ENCODE data around the gene OSBPL3.
A peak's percentile ranks its signal among the peaks of the same experiment; 100 is the strongest.
"Not testable (repeated sequence)": the region's sequence is repeated elsewhere in the genome, so short reads cannot be mapped to it uniquely, and the experiment has no call there.

Gene OSBPL3

DNA sequence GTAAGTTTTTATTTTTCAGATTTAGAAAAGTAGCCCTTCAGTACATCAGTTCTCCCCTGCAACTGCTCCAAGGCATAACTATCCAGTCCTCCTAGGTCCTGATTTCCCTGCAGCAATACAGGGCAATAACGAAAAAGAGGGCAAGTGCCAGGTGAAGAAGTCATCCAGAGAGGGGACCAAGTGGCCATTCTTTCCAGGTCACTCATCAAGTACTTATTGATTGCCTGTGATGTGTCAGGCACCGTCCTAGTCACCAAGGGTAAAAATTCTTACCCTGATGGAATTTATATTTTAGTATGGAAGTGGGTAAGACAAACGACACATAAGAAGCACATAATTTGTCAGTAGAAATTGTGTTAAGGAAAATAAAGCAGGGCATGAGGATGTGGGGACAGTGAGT, 155.6 kb downstream of the OSBPL3 start:
- no peak for DNase-seq

- no peak for DNase-seq
Measured at GRCh38 chr7:24821754-24822054, 158.3 kb downstream of the OSBPL3 start.

DNA sequence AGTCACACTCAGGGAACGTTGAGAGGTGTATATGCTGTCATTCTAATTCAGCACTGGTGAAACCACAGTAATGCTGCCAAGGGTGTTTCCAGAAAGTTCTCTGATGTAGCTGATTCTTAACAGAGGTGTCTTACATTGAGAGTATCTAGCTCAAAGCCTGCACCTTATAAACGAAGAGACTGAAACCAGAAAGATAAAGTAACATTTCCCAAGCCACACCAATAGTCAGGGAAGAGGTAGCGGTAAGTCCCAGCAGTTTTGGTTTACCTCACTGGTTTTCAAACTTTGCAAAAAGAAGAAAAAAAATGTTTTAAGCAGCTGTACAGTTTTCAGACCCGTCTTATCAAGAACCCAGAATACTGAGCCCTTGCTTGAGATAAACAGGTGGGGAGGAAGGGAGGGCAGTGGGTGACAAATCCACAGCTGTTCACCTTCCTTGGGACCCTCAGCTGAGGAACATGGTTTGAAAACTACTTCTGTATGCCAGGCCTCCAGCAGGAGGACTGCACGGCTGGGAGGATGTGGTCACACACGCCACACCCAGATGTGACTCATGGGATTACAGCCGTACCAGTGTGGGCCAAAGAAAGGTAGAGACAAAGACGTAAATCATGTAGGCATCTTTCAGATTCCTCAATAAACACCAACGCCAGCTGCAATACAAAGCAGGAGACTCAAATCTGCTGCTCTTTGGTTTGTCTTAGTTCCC, 158.8 kb downstream of the OSBPL3 start:
- DNase-seq = no peak

DNA sequence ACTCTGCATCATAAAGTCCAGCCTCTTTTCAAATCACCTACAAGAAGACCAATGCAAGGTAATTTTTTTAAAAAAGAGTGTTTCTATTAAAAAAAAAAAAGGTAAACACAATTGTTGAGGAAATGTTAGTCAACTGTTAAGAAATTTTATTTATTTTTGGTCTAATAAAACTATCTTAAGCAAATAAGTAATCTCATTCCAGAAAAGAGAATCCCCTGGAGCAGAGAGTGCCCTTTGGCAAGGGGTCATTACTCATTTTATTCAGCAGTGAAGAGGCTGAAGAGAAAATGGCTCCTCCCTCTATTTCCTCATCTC, 159.3 kb downstream of the OSBPL3 start:
- DNase-seq = no peak

GRCh38 chr7:24819916-24820689, 159.9 kb downstream of the OSBPL3 start:
- DNase-seq = peak; percentile 71

GRCh38 chr7:24817339-24817738, 162.6 kb downstream of the OSBPL3 start:
- no peak for DNase-seq

DNA sequence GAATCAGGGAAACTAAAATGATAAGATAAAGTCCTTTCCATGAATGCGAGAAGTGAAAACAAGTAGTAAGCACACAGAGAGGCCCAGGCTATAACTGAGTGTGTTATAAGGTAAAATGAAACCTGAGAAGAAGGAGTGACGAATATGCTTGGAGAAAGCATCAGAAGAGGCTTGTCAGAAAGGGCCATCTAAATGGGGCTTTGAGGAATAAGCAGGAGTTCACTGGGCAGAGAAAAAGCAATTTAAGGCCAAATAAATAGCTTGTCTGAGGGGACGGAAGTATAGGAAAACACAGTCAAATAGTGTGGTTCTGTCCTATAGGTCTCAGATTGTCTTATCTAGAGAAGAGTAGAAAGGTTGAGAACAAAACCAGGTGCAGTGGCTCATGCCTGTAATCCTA, 163.1 kb downstream of the OSBPL3 start:
- no peak for DNase-seq

- peak; percentile 59 for DNase-seq
Measured at GRCh38 chr7:24812305-24812945, 167.6 kb downstream of the OSBPL3 start.

DNA sequence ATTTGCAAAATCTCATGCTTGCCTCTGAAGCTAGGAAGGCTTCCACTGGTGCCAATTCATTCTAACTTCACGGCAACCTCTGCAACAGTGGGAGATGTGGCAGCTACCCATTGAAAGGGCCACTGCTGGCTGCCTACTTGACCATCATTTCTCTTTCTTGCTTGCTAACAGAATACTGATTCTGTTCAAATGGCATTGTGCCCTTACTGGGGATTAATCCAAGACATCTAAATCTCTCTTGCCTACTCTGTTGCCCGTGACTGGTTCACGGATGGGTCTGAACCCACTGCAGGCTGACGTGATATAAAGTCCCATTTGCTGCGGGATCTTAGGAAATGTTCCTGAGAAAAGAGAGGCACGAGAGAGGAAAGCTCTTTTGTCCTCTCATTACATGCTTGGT, 171.5 kb downstream of the OSBPL3 start:
- no peak for DNase-seq

GRCh38 chr7:24802300-24802699, 177.7 kb downstream of the OSBPL3 start:
- DNase-seq = no peak

DNA sequence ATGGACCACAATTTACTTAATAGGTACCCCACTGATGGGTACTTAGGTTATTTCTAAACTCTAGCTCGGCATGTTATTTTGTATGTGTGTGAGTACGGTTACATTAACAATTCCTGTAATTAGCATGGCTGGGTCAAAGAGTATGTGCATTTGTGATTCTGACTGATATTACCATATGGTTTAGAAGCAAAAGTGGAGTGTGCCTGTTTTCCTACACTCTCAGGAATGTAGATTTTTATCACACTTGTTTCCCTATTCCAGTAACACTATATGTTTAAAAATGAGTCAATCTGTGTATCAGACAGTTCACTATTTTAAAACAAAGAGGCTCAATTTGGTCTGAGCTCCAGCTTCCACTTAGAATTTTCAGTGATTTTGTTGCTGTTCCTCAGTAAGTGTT, 178.1 kb downstream of the OSBPL3 start:
- DNase-seq = no peak

- DNase-seq = no peak
Measured at GRCh38 chr7:24800667-24801066, 179.3 kb downstream of the OSBPL3 start.

- DNase-seq = no peak
Measured at GRCh38 chr7:24800073-24800472, 179.9 kb downstream of the OSBPL3 start.

- DNase-seq = no peak
Measured at GRCh38 chr7:24799506-24799905, 180.5 kb downstream of the OSBPL3 start.

DNA sequence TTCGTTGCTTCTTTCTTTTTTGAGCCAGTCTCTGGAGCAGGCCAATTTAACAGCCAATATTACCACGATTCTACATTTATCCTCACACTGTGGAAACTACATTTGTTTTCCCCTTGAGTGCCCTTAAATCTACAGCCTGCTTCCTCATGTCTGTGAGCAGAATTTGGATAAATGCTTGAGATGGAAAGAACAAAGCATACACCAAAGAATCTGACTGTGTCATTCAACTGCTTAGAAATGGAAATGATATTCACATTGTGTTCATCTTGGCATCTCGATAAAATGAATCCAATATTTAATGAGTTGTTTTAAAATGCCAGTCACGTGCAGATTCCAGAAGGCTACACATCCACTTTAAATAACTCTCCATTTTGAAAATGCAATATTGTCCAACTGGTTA, 181.7 kb downstream of the OSBPL3 start:
- DNase-seq = no peak

- DNase-seq = no peak
Measured at GRCh38 chr7:24797270-24797669, 182.7 kb downstream of the OSBPL3 start.

DNA sequence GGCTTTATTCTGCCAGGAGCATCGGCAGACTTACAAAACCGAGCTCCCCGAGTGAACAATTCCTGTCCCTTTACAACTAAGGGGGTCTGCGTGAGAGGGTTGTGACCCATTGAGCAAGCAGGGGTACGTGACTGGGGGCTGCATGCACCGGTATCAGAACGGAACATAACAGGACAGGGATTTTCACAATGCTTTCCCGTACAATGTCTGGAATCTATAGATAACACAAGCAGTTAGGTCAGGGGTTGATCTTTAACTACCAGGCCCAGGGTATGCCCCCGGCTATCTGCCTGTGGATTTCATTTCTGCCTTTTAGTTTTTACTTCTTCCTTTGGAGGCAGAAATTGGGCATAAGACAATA, 184.6 kb downstream of the OSBPL3 start:
- DNase-seq = no peak

DNA sequence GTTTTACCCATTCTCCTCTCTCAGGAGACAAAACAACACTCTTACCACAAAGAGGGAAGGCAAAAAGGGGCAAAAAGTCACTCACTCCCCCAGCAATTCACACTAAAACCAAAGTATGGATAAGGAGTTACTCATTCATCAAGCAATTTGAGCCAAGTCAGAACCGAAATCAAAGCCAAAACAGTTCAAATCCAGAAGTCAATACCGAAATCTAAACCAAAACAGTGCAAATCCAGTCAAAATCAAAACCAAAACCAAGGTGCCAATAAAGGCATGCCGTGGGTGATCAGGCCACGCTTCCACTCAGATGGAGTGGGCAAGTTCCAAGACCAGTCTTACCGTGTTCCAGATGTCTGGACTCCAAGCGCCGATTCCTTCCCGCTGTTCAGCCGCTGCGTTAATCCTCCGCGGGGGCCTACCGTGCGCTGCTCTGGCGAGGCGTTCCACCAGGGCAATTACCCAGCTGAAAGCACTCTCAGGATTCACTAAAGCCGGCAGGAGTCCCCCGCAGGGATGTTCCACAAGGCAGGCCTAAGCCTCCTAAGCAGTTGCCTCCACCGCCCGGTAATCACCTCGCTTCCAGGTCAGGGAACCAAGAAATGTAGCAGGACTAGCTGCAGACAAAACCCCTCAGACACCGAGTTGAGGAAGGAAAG, 185.1 kb downstream of the OSBPL3 start:
- DNase-seq = not testable (repeated sequence)

GRCh38 chr7:24793982-24794648, 185.9 kb downstream of the OSBPL3 start:
- DNase-seq = no peak

DNA sequence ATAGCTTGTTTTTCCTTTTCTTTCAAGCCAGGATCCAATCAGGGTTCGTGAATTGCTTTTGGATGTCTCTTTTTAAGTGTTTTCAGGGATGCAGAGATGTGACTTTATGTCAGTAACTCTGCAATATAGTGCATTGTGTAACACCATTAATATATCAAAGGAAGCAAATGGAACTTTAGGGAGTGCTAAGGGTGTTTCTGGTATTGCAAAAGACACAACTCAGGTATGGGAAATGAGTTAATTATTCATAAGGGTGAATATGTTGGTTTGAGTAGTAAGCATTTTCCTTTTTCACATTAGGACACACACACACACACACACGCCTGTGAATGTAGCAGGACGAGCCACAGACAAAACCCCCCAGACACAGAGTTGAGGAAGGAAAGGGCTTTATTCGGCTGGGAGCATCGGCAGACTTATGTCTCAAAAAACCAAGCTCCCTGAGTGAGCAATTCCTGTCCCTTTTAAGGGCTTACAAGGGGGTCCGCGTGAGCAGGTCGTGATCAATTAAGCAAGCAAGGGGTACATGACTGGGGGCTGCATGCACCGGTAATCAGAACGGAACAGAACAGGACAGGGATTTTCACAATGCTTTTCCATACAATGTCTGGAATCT, 190.9 kb downstream of the OSBPL3 start:
- DNase-seq = no peak

GRCh38 chr7:24788075-24788474, 191.9 kb downstream of the OSBPL3 start:
- DNase-seq = no peak

DNA sequence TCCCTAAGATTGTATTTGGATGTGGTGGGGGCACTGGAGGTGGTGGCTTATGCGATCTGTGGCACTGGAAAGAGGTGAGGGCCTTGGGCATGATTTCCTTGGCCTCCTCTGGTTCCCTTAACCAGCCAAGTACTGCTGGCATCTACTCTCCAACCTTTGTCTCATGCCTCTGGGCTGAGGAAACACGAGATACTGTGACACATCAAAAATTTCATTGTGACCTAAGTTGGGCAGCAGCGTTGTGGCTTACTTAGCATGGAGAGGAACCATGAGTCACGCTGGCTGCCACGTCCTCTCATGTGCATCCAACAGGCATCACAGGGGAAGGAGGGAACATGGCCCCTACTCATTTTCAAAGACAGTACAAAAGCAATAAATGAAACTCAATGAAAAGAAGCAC, 193.0 kb downstream of the OSBPL3 start:
- DNase-seq = no peak

DNA sequence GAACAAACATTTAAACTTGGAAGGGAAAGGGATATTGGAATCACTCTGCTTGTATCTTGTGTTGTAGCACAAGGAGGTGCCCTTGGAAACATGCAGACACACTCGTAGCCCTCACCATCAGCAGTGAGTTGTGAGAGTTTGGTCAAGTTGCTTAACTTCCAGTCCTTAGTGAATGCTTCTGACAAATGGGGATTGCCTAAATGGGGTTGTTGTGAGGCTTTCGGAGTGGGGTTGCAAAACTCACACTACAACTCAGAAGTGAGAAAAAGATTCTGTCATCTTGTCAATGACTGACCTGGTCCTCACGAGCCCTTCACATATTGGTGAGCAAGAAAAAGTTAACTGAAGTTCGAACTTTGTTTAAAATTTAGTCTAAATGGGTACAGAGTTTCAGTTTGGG, 193.7 kb downstream of the OSBPL3 start:
- no peak for DNase-seq

Data from right forelimb (tissue), 1 donor.